Trophoblast cell (in vitro differentiated cells and primary cell): ENCODE results near the gene ADIRF.
"Not testable (repeated sequence)": the region's sequence is repeated elsewhere in the genome, so short reads cannot be mapped to it uniquely, and the experiment has no call there.

Source experiments
- DNase-seq, 2 donors: peaks; one replicate each; pipeline ENCODE4 v3.0.0-alpha.2; 2016
- H2AFZ ChIP-seq: 2 replicates; pipeline ENCODE4 v1.6.1; 2013; ENCODE audit warnings: low read length, moderate library complexity, mild to moderate bottlenecking; ENCODE audit not compliant: insufficient read depth, poor library complexity
- H2AK5ac ChIP-seq: 2 replicates; pipeline ENCODE4 v1.6.1; 2013; ENCODE audit warnings: mild to moderate bottlenecking, low read length
- H2BK120ac ChIP-seq: 2 replicates; pipeline ENCODE4 v1.6.1; 2013; ENCODE audit warnings: low read length, mild to moderate bottlenecking, moderate library complexity; ENCODE audit not compliant: insufficient read depth, poor library complexity
- H2BK12ac ChIP-seq: 2 replicates; pipeline ENCODE4 v1.6.1; 2013; ENCODE audit warnings: mild to moderate bottlenecking, low read length, moderate library complexity
- H2BK5ac ChIP-seq: 2 replicates; pipeline ENCODE4 v1.6.1; 2013; ENCODE audit warnings: low read length, low read depth, moderate library complexity, mild to moderate bottlenecking; ENCODE audit not compliant: poor library complexity
- H3K14ac ChIP-seq: 2 replicates; pipeline ENCODE4 v1.6.1; 2013; ENCODE audit warnings: mild to moderate bottlenecking, low read length
- H3K18ac ChIP-seq: 2 replicates; pipeline ENCODE4 v1.6.1; 2013; ENCODE audit warnings: mild to moderate bottlenecking, low read length
- H3K23ac ChIP-seq: 2 replicates; pipeline ENCODE4 v1.6.1; 2013; ENCODE audit warnings: low read length
- H3K27ac ChIP-seq: 2 replicates; pipeline ENCODE4 v1.5.1; 2013; ENCODE audit warnings: low read depth, mild to moderate bottlenecking, inconsistent platforms, low read length, moderate library complexity
- H3K27me3 ChIP-seq: 2 replicates; pipeline ENCODE4 v1.6.1; 2013; ENCODE audit warnings: inconsistent platforms, mild to moderate bottlenecking, low read length, moderate library complexity; ENCODE audit not compliant: insufficient read depth
- H3K36me3 ChIP-seq, 2 experiments: 1 replicate in 1 of 2; 2 replicates in 1 of 2; pipeline ENCODE4 v1.6.1; 2013; ENCODE audit warnings: low read length in 2 of 2, mild to moderate bottlenecking in 2 of 2, moderate library complexity in 1 of 2; ENCODE audit not compliant: insufficient read depth in 2 of 2, control insufficient read depth in 1 of 2
- H3K4ac ChIP-seq: 2 replicates; pipeline ENCODE4 v1.6.1; 2013; ENCODE audit warnings: low read depth, mild to moderate bottlenecking, low read length, moderate library complexity
- H3K4me1 ChIP-seq, 2 experiments: 1 replicate in 1 of 2; 2 replicates in 1 of 2; pipeline ENCODE4 v1.6.1; 2013; ENCODE audit warnings: low read length in 2 of 2, mild to moderate bottlenecking in 2 of 2, moderate library complexity in 1 of 2; ENCODE audit not compliant: insufficient read depth in 2 of 2, control insufficient read depth in 1 of 2
- H3K4me2 ChIP-seq: 2 replicates; pipeline ENCODE4 v1.6.1; 2013; ENCODE audit warnings: inconsistent platforms, mild to moderate bottlenecking, low read length, moderate library complexity
- H3K4me3 ChIP-seq: 2 replicates; pipeline ENCODE4 v1.5.1; 2013; ENCODE audit warnings: mild to moderate bottlenecking, low read depth, low read length, inconsistent platforms
- H3K79me1 ChIP-seq: one replicate; pipeline ENCODE4 v1.6.1; 2013; ENCODE audit warnings: low read length
- H3K79me2 ChIP-seq: 2 replicates; pipeline ENCODE4 v1.6.1; 2013; ENCODE audit warnings: low read length, mild to moderate bottlenecking; ENCODE audit not compliant: control insufficient read depth, insufficient read depth, poor library complexity
- H3K9ac ChIP-seq: 2 replicates; pipeline ENCODE4 v1.6.1; 2013; ENCODE audit warnings: mild to moderate bottlenecking, low read length
- H3K9me3 ChIP-seq: 2 replicates; pipeline ENCODE4 v1.6.1; 2013; ENCODE audit warnings: low read depth, mild to moderate bottlenecking, control low read depth, inconsistent platforms, low read length; ENCODE audit not compliant: insufficient read depth
- H4K12ac ChIP-seq: 2 replicates; pipeline ENCODE4 v1.6.1; 2013; ENCODE audit warnings: low read depth, mild to moderate bottlenecking, low read length, moderate library complexity
- H4K8ac ChIP-seq: 2 replicates; pipeline ENCODE4 v1.6.1; 2013; ENCODE audit warnings: low read depth, mild to moderate bottlenecking, low read length, moderate library complexity
- H4K91ac ChIP-seq: one replicate; pipeline ENCODE4 v1.6.1; 2013; ENCODE audit warnings: low read depth, mild to moderate bottlenecking, low read length, moderate library complexity
- WGBS: extraction: QIAGEN DNeasy Blood & Tissue Kit; methylation state at CpG from one replicate; pipeline ENCODE4 v1.1.7; 2013; ENCODE audit warnings: missing lambda C conversion rate; ENCODE audit not compliant: insufficient read length, insufficient coverage; ENCODE audit errors: extremely low coverage; 5-methylcytosine and 5-hydroxymethylcytosine counted together

Gene ADIRF

DNA sequence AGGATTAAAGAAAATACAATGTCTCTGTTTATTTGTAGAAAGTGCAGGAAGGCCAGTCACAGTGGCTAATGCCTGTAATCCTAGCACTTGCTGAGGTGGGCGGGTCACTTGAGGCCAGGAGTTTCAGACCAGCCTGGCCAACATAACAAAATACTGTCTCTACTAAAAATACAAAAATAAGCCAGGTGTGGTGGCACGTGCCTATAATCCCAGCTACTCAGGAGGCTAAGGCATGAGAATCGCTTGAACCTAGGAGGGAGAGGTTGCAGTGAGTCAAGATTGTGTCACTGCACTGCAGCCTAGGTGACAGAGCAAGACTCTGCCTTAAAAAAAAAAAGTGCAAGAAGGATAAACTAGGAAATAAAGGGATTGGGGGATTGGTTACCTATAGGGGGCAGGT lies 10.2 kb downstream of the ADIRF start:
- not testable (repeated sequence) for H2BK5ac ChIP-seq, H2AK5ac ChIP-seq, H3K14ac ChIP-seq, H3K9ac ChIP-seq, H3K36me3 ChIP-seq, H3K18ac ChIP-seq, H4K12ac ChIP-seq, H3K9me3 ChIP-seq, H3K23ac ChIP-seq, H3K79me2 ChIP-seq, H2AFZ ChIP-seq, H4K8ac ChIP-seq, H3K27ac ChIP-seq, H3K4me1 ChIP-seq, DNase-seq, H2BK12ac ChIP-seq, H3K79me1 ChIP-seq, H3K4me2 ChIP-seq, H4K91ac ChIP-seq, H3K27me3 ChIP-seq, H3K4ac ChIP-seq, H3K4me3 ChIP-seq, H2BK120ac ChIP-seq
- WGBS: no CpG with 5 or more reads among the region's 3 CpGs

GRCh38 chr10:86979296-86979818 lies 11.1 kb downstream of the ADIRF start:
- no peak for DNase-seq
- no peak overlapping the region for H3K14ac ChIP-seq
- no peak overlapping the region for H2AFZ ChIP-seq
- no peak overlapping the region for H3K4me3 ChIP-seq
- H3K9me3 ChIP-seq: no peaks in the 10 kb centered on the region
- H3K4me2 ChIP-seq: no peak overlapping the region
- no peaks in the 10 kb centered on the region for H3K79me2 ChIP-seq
- H2AK5ac ChIP-seq: no peak overlapping the region
- WGBS: no CpG with 5 or more reads among the region's 4 CpGs
- H3K18ac ChIP-seq: no peak overlapping the region
- H4K12ac ChIP-seq: no peak overlapping the region
- H4K8ac ChIP-seq: no peak overlapping the region
- H3K4ac ChIP-seq: no peak overlapping the region
- H3K27me3 ChIP-seq: no peaks in the 10 kb centered on the region
- no peaks in the 10 kb centered on the region for H3K36me3 ChIP-seq
- no peak overlapping the region for H2BK120ac ChIP-seq
- no peak overlapping the region for H3K27ac ChIP-seq
- no peak overlapping the region for H3K23ac ChIP-seq
- H4K91ac ChIP-seq: no peak overlapping the region
- H2BK5ac ChIP-seq: no peak overlapping the region
- no peak overlapping the region for H2BK12ac ChIP-seq
- H3K79me1 ChIP-seq: no peaks in the 10 kb centered on the region
- peaks cover 0 to 1% of the 10 kb centered on the region in 2 experiments for H3K4me1 ChIP-seq
- no peak overlapping the region for H3K9ac ChIP-seq

GRCh38 chr10:86979977-86980448 lies 11.7 kb downstream of the ADIRF start:
- Histone ChIP-seq H3K4ac (no peak overlapping the region), H3K18ac (no peak overlapping the region), H3K79me2 (no peaks in the 10 kb centered on the region), H3K9ac (no peak overlapping the region), H4K91ac (no peak overlapping the region), H2BK120ac (no peak overlapping the region), H4K8ac (no peak overlapping the region), H3K4me2 (no peak overlapping the region), H3K4me3 (no peak overlapping the region), H3K27ac (no peak overlapping the region), H4K12ac (no peak overlapping the region), H3K23ac (no peak overlapping the region), H2BK12ac (no peak overlapping the region), H3K27me3 (no peaks in the 10 kb centered on the region), H3K79me1 (no peaks in the 10 kb centered on the region), H2BK5ac (no peak overlapping the region), H3K14ac (no peak overlapping the region), H2AFZ (no peak overlapping the region), H3K4me1 (no peaks in the 10 kb centered on the region), H2AK5ac (no peak overlapping the region), H3K36me3 (no peaks in the 10 kb centered on the region), H3K9me3 (no peaks in the 10 kb centered on the region)
- DNase-seq: no peak
- WGBS: no CpG with 5 or more reads among the region's 3 CpGs

DNA sequence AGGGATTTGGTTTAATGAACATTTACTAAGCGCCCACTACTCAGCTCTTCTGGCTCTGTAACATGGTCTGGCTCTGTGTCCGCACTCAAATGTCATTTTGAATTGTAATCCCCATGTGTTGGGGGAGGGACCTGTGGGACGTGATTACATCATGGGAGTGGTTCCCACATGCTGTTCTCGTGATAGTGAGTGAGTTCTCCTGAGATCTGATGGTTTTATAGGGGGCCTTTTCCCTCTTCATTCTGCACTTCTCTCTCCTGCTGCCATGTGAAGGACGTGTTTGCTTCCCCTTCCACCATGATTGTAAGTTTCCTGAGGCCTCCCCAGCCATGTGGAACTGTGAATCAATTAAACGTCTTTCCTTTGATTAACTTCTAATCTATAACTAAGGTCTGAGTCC lies 12.7 kb downstream of the ADIRF start:
- not testable (repeated sequence) for H3K4me3 ChIP-seq, H3K18ac ChIP-seq, H3K23ac ChIP-seq, H3K27me3 ChIP-seq, H3K27ac ChIP-seq, H2BK5ac ChIP-seq, H3K4ac ChIP-seq, H2BK12ac ChIP-seq, H2AFZ ChIP-seq, H3K79me1 ChIP-seq, H3K14ac ChIP-seq, H2AK5ac ChIP-seq, DNase-seq, H2BK120ac ChIP-seq, H3K36me3 ChIP-seq, H3K4me2 ChIP-seq, H4K12ac ChIP-seq, H4K8ac ChIP-seq, H3K9ac ChIP-seq, H3K9me3 ChIP-seq, H3K79me2 ChIP-seq, H3K4me1 ChIP-seq, H4K91ac ChIP-seq
- WGBS: no CpG with 5 or more reads among the region's 6 CpGs
